Measurements from ENCODE around the gene CCDC184. TPM values are rescaled to one million over a fixed set of nuclear protein-coding genes. Genes with fewer than 3 reads are reported as not detected.

Gene CCDC184
- total RNA-seq, 3 donors from 2014 or later (not counting 1 experiment from before 2014, with no cell fraction given) = 3.0 to 6.2 (median 4.2) TPM

- TF ChIP-seq CTCF (IDR thresholded peaks at IDR 0.05) = no peak
Observed at GRCh38 chr12:48164451-48164850, 19.0 kb upstream of the CCDC184 start.

GRCh38 chr12:48165089-48165981 is 18.1 kb upstream of the CCDC184 start:
- Histone ChIP-seq H3K4me3 (ENCODE audit: low read length) (no peak overlapping the region), H3K27ac (ENCODE audit: low read length) (no peak overlapping the region), H3K4me1 (ENCODE audit: control insufficient read depth, insufficient read depth, low read length) (no peaks in the 10 kb centered on the region), H3K9me3 (ENCODE audit: control insufficient read depth, insufficient read depth, low read length) (no peaks in the 10 kb centered on the region), H3K36me3 (ENCODE audit: control insufficient read depth, insufficient read depth, low read length) (no peaks in the 10 kb centered on the region), H3K27me3 (ENCODE audit: control insufficient read depth, insufficient read depth, low read length) (no peaks in the 10 kb centered on the region)
- Mint-ChIP-seq H3K27ac (no peak overlapping the region), H3K9me3 (no peaks in the 10 kb centered on the region), H3K36me3 (no peaks in the 10 kb centered on the region), H3K27me3 (ENCODE audit: low read depth in 2 of 2) (peaks cover 17% of the 10 kb centered on the region in 2 donors), H3K4me3 (no peak overlapping the region), H3K4me1 (no peaks in the 10 kb centered on the region)
- peak; percentile 76 to 93 (median 81) for ATAC-seq
- 57% methylated on average over 1 of the region's 2 CpGs for WGBS (ENCODE audit: insufficient coverage)
- peak in 1 of 2 donors; percentile 89 for DNase-seq
- intact Hi-C loops (cut with micrococcal nuclease) = loop anchor here (1.0 to 5.0 kb wide), 4 partner anchors 59 to 448 kb away; partner anchors contain the start of genes SENP1 and VDR
- peak; percentile 97 for TF ChIP-seq CTCF (IDR thresholded peaks at IDR 0.05)

More at GRCh38 chr12:48164451-48164850, 19.0 kb upstream of the CCDC184 start:
- no peak overlapping the region for H3K4me3 Mint-ChIP-seq
- no peaks in the 10 kb centered on the region for H3K4me1 Mint-ChIP-seq
- 92% methylated on average over 1 of the region's 2 CpGs for WGBS (ENCODE audit: insufficient coverage)
- ATAC-seq = no peak
- H3K36me3 Mint-ChIP-seq = no peaks in the 10 kb centered on the region
- Histone ChIP-seq H3K27ac (ENCODE audit: low read length) (no peak overlapping the region), H3K27me3 (ENCODE audit: control insufficient read depth, insufficient read depth, low read length) (no peaks in the 10 kb centered on the region), H3K4me3 (ENCODE audit: low read length) (no peak overlapping the region), H3K36me3 (ENCODE audit: control insufficient read depth, insufficient read depth, low read length) (no peaks in the 10 kb centered on the region), H3K4me1 (ENCODE audit: control insufficient read depth, insufficient read depth, low read length) (no peaks in the 10 kb centered on the region), H3K9me3 (ENCODE audit: control insufficient read depth, insufficient read depth, low read length) (no peaks in the 10 kb centered on the region)
- no peaks in the 10 kb centered on the region for H3K9me3 Mint-ChIP-seq
- H3K27me3 Mint-ChIP-seq (ENCODE audit: low read depth in 2 of 2) = peaks cover 17% of the 10 kb centered on the region in 2 donors
- intact Hi-C loops (cut with micrococcal nuclease) = loop anchor here (2.0 kb wide), 1 partner anchor 58 kb away; the partner anchor contains the start of gene SENP1
- H3K27ac Mint-ChIP-seq = no peak overlapping the region
- DNase-seq = no peak

- intact Hi-C loops (cut with micrococcal nuclease) = loop anchor here (5.0 kb wide), 2 partner anchors 267 to 452 kb away; partner anchors contain the start of gene VDR
- H3K36me3 Mint-ChIP-seq = no peaks in the 10 kb centered on the region
- peaks cover 9 to 17% of the 10 kb centered on the region in 2 donors for H3K27me3 Mint-ChIP-seq (ENCODE audit: low read depth in 2 of 2)
- Histone ChIP-seq H3K4me1 (ENCODE audit: control insufficient read depth, insufficient read depth, low read length) (no peaks in the 10 kb centered on the region), H3K27ac (ENCODE audit: low read length) (no peak overlapping the region), H3K27me3 (ENCODE audit: control insufficient read depth, insufficient read depth, low read length) (no peaks in the 10 kb centered on the region), H3K4me3 (ENCODE audit: low read length) (no peak overlapping the region), H3K36me3 (ENCODE audit: control insufficient read depth, insufficient read depth, low read length) (no peaks in the 10 kb centered on the region), H3K9me3 (ENCODE audit: control insufficient read depth, insufficient read depth, low read length) (no peaks in the 10 kb centered on the region)
- TF ChIP-seq CTCF (IDR thresholded peaks at IDR 0.05) = no peak
- DNase-seq (no peak), ATAC-seq (no peak)
- H3K4me3 Mint-ChIP-seq = no peak overlapping the region
- WGBS (ENCODE audit: insufficient coverage) = 93% methylated on average over 19 of the region's 19 CpGs
- no peak overlapping the region for H3K27ac Mint-ChIP-seq
- H3K4me1 Mint-ChIP-seq = no peaks in the 10 kb centered on the region
- no peaks in the 10 kb centered on the region for H3K9me3 Mint-ChIP-seq
Observed at GRCh38 chr12:48169011-48169410, 14.4 kb upstream of the CCDC184 start.

All from natural killer cell (primary cell).